B cell (primary cell): Measurements from ENCODE around the gene CCDC87. TPM values are rescaled to one million over a fixed set of nuclear protein-coding genes. Genes with fewer than 3 reads are reported as not detected.

Experiments
- ATAC-seq: fragments of 200-7000 bp; cut with Tn5 transposase; one replicate; pipeline ENCODE4 v1.10.0; 2021; ENCODE audit warnings: low read depth, mild to moderate bottlenecking, moderate number of reproducible peaks, moderate library complexity
- CTCF ChIA-PET: fragments of 350-600 bp; sonication (Branson Sonifier 250); formaldehyde crosslinking; loops from one replicate; lab custom pipeline; 2021; ENCODE audit warnings: antibody characterized with exemption, inconsistent platforms; lab: Charles Lee
- POLR2A ChIA-PET: fragments of 350-600 bp; sonication (Branson Sonifier 250); formaldehyde crosslinking; loops from one replicate; lab custom pipeline; 2021; ENCODE audit warnings: antibody characterized with exemption; lab: Charles Lee
- DNase-seq: peaks from one replicate; pipeline ENCODE4 v3.0.0; 2013
- H2AFZ ChIP-seq: 2 replicates; pipeline ENCODE4 v1.6.1; 2012; ENCODE audit warnings: mild to moderate bottlenecking, low read depth, low read length; ENCODE audit not compliant: insufficient read depth, poor library complexity, severe bottlenecking
- H3K27ac ChIP-seq, 2 donors: 1 replicate in 1 of 2; 2 replicates in 1 of 2; pipeline ENCODE4 v1.5.1; 2012 to 2013; ENCODE audit warnings: low read length in 2 of 2, mild to moderate bottlenecking in 2 of 2, moderate library complexity in 1 of 2
- H3K27me3 ChIP-seq, 4 experiments: fragments of 200-600 bp in 1 of 4; sonication (generic) in 1 of 4; replicated peaks in 1 of 4; 1 replicate in 2 of 4; 2 replicates in 2 of 4; pipeline versions ENCODE4 v1.6.1 to v1.7.0; 2013 to 2016; ENCODE audit warnings: low read length in 3 of 4, mild to moderate bottlenecking in 2 of 4, mixed read lengths in 1 of 4, moderate library complexity in 1 of 4; ENCODE audit not compliant: insufficient read depth in 4 of 4, control insufficient read depth in 3 of 4; ENCODE audit errors: control extremely low read depth in 1 of 4
- H3K36me3 ChIP-seq, 2 experiments: replicated peaks in 1 of 2; 1 replicate in 1 of 2; 2 replicates in 1 of 2; pipeline versions ENCODE4 v1.6.1 to v1.7.1; 2013; ENCODE audit warnings: low read length in 1 of 2; ENCODE audit not compliant: insufficient read depth in 2 of 2, control insufficient read depth in 1 of 2; ENCODE audit errors: control extremely low read depth in 1 of 2, extremely low read depth in 1 of 2
- H3K4me1 ChIP-seq, 2 donors: fragments of 200-600 bp in 1 of 2; sonication (generic) in 1 of 2; 1 replicate in 1 of 2; 2 replicates in 1 of 2; pipeline versions ENCODE4 v1.5.1 to v1.6.1; 2013 to 2017; ENCODE audit warnings: low read length in 2 of 2; ENCODE audit not compliant: control insufficient read depth in 2 of 2, insufficient read depth in 2 of 2
- H3K4me2 ChIP-seq: replicated peaks from 2 replicates; pipeline ENCODE3; 2012; ENCODE audit warnings: mild to moderate bottlenecking, low read depth, low read length; ENCODE audit not compliant: poor library complexity, severe bottlenecking
- H3K4me3 ChIP-seq, 5 experiments: fragments of 200-600 bp in 1 of 5; sonication (generic) in 1 of 5; 1 replicate in 3 of 5; 2 replicates in 2 of 5; pipeline versions ENCODE4 v1.5.1 to v1.7.0; 2011 to 2016; ENCODE audit warnings: low read length in 4 of 5, mild to moderate bottlenecking in 4 of 5, low read depth in 2 of 5, control low read depth in 1 of 5, moderate library complexity in 1 of 5; ENCODE audit not compliant: insufficient read depth in 1 of 5; ENCODE audit errors: control extremely low read depth in 1 of 5, extremely low read depth in 1 of 5
- H3K79me2 ChIP-seq: fragments of 200-600 bp; sonication (generic); one replicate; pipeline ENCODE4 v1.6.0; 2016; ENCODE audit warnings: low read length; ENCODE audit not compliant: control insufficient read depth, insufficient read depth
- H3K9ac ChIP-seq: fragments of 200-600 bp; sonication (generic); 2 replicates; pipeline ENCODE4 v1.6.1; 2017; ENCODE audit warnings: mild to moderate bottlenecking, low read length, moderate library complexity
- H3K9me3 ChIP-seq, 3 donors: one replicate each; pipeline versions ENCODE4 v1.6.1 to v1.7.1; 2013; ENCODE audit warnings: low read length in 2 of 3; ENCODE audit not compliant: control insufficient read depth in 2 of 3, insufficient read depth in 1 of 3; ENCODE audit errors: control extremely low read depth in 1 of 3
- H4K20me1 ChIP-seq: 2 replicates; pipeline ENCODE4 v1.6.0; 2012; ENCODE audit warnings: mild to moderate bottlenecking, low read length; ENCODE audit not compliant: insufficient read depth, control insufficient read depth, poor library complexity, severe bottlenecking
- H3K27ac Mint-ChIP-seq: one replicate; pipeline ENCODE4 v1.8.0; 2021; ENCODE audit warnings: mixed read lengths
- H3K27me3 Mint-ChIP-seq: one replicate; pipeline ENCODE4 v1.8.0; 2021; ENCODE audit warnings: mixed read lengths
- H3K4me1 Mint-ChIP-seq: one replicate; pipeline ENCODE4 v1.8.0; 2021; ENCODE audit warnings: mixed read lengths
- H3K4me3 Mint-ChIP-seq: one replicate; pipeline ENCODE4 v1.8.0; 2021; ENCODE audit warnings: mixed read lengths
- H3K9me3 Mint-ChIP-seq: one replicate; pipeline ENCODE4 v1.8.0; 2022; ENCODE audit warnings: mixed read lengths; ENCODE audit not compliant: insufficient read depth
- EZH2 ChIP-seq: IDR thresholded peaks from 2 replicates; pipeline ENCODE4 v1.6.1; 2012; ENCODE audit warnings: borderline replicate concordance, low read depth, mild to moderate bottlenecking, moderate library complexity, low read length; ENCODE audit not compliant: insufficient read depth, poor library complexity, severe bottlenecking
- WGBS: methylation state at CpG from one replicate; pipeline ENCODE4 v1.1.5; 2013; ENCODE audit warnings: missing lambda C conversion rate; ENCODE audit not compliant: insufficient coverage; 5-methylcytosine and 5-hydroxymethylcytosine counted together
- intact Hi-C: fragments of 100-400 bp; cut with micrococcal nuclease; formaldehyde crosslinking; loops from one replicate; pipeline ENCODE4 v1.10.0; 2022
- polyA plus RNA-seq: library from polyadenylated mRNA; depleted of rRNA; stranded (reverse); fragments of >200 nt; gene quantifications from 2 replicates; pipeline ENCODE4 v1.2.3, GENCODE V29; 2012
- total RNA-seq, 2 donors: library from RNA; stranded (reverse); fragments of 120-200 nt in 1 of 2; gene quantifications; 1 replicate in 1 of 2; 2 replicates in 1 of 2; pipeline versions ENCODE4 v1.2.3 to v1.2.4, GENCODE V29; 2013 to 2022
- TF ChIP-seq, protein P1 (sequence below): fragments of 200-600 bp; IDR thresholded peaks from one replicate; pipeline ENCODE4 v1.8.0; 2022; ENCODE audit warnings: antibody characterized with exemption, mild to moderate bottlenecking

The CCDC87 gene
- total and polyA plus RNA-seq, 2 donors (not counting 1 experiment from before 2014, with no cell fraction given), result 0.39 TPM; not detected in 1

DNA sequence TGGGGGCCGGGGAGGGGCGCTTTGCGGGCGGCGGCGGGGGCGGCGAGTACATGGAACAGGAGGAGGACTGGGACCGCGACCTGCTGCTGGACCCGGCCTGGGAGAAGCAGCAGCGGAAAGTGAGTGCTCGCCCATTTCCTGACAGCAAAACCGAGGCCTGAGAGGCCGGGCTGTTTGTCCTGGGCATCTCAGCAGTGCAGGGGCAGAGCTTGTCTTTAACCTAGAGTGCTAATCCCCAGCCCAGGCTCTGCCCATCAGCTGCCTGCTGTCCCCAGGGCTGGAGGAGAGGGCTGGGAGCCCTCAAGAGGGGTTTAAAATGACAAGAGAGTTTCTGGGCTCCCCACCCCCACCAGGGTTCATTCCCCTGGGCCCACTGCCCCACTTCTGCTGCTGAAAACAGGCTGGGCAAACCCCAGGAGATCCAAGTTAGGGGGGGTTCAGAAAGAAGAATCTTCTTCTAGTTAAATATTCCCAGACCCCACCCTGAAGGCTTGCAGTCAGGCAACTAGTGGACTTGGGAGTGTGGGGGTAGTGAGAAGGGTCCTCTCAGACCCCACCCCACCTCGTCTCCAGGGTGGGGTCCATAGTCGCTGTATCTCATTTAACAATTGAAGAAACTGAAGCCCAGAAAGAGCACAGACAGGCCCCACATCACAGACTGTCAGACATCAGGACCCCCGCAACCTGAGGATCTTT is 45.7 kb downstream of the CCDC87 start:
- no peak overlapping the region for H3K27ac Mint-ChIP-seq
- H3K4me1 ChIP-seq, result peaks cover 26 to 34% of the 10 kb centered on the region in 2 donors
- peak overlapping the region; percentile 83 for H2AFZ ChIP-seq
- no peaks in the 10 kb centered on the region for H3K9me3 Mint-ChIP-seq
- peak overlapping the region; percentile 100 for H3K4me2 ChIP-seq
- H3K36me3 ChIP-seq, result peaks cover 0 to 8% of the 10 kb centered on the region in 2 experiments
- DNase-seq, result peak; percentile 30
- H4K20me1 ChIP-seq, result no peaks in the 10 kb centered on the region
- TF ChIP-seq, protein P1, sequence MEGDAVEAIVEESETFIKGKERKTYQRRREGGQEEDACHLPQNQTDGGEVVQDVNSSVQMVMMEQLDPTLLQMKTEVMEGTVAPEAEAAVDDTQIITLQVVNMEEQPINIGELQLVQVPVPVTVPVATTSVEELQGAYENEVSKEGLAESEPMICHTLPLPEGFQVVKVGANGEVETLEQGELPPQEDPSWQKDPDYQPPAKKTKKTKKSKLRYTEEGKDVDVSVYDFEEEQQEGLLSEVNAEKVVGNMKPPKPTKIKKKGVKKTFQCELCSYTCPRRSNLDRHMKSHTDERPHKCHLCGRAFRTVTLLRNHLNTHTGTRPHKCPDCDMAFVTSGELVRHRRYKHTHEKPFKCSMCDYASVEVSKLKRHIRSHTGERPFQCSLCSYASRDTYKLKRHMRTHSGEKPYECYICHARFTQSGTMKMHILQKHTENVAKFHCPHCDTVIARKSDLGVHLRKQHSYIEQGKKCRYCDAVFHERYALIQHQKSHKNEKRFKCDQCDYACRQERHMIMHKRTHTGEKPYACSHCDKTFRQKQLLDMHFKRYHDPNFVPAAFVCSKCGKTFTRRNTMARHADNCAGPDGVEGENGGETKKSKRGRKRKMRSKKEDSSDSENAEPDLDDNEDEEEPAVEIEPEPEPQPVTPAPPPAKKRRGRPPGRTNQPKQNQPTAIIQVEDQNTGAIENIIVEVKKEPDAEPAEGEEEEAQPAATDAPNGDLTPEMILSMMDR, result no peak
- TF ChIP-seq EZH2, result no peak
- H3K9ac ChIP-seq, result peak overlapping the region; percentile 96
- H3K4me1 Mint-ChIP-seq, result peaks cover 35% of the 10 kb centered on the region
- no peak overlapping the region for H3K27ac ChIP-seq
- peak overlapping the region in 4 of 5 experiments; percentile 77 to 89 (median 84) for H3K4me3 ChIP-seq
- WGBS, result 35% methylated on average over 15 of the region's 18 CpGs
- intact Hi-C loops, result loop anchor here (1.0 to 2.0 kb wide), 6 partner anchors 37 to 296 kb away; partner anchors contain the start of genes BBS1, CCDC87, CCS and DPP3
- peak overlapping the region; percentile 87 for H3K4me3 Mint-ChIP-seq
- ChIA-PET POLR2A (interaction anchor here (0.5 kb wide), 1 partner anchor 64 kb away, joined by 4 read pairs; no protein-coding TSS in a partner anchor), CTCF (interaction anchor here (1.0 to 6.4 kb wide), 4 partner anchors 13 to 161 kb away, joined by 3 to 58 read pairs (median 4); partner anchors contain the start of gene RBM4B)
- no peak for ATAC-seq
- H3K9me3 ChIP-seq, result no peaks in the 10 kb centered on the region
- peaks cover 10% of the 10 kb centered on the region for H3K79me2 ChIP-seq
- no peaks in the 10 kb centered on the region for H3K27me3 Mint-ChIP-seq
- H3K27me3 ChIP-seq, result no peaks in the 10 kb centered on the region
